DOHH2 (cell line): ENCODE results near the gene ZFAND3.

ENCODE experiments used
- EZH2phosphoT487 ChIP-seq: fragments of 200-600 bp; sonication (generic); IDR thresholded peaks from 2 replicates; pipeline ENCODE4 v1.6.1; 2017; ENCODE audit warnings: borderline replicate concordance, mild to moderate bottlenecking, antibody characterized with exemption, low read length, moderate library complexity, mixed read lengths
- TF ChIP-seq, protein P1 (sequence below): fragments of 200-600 bp; sonication (generic); IDR thresholded peaks from one replicate; pipeline ENCODE4 v1.5.1; 2014; ENCODE audit warnings: antibody characterized with exemption, mild to moderate bottlenecking, low read depth, low read length; ENCODE audit not compliant: poor library complexity, severe bottlenecking

DNA sequence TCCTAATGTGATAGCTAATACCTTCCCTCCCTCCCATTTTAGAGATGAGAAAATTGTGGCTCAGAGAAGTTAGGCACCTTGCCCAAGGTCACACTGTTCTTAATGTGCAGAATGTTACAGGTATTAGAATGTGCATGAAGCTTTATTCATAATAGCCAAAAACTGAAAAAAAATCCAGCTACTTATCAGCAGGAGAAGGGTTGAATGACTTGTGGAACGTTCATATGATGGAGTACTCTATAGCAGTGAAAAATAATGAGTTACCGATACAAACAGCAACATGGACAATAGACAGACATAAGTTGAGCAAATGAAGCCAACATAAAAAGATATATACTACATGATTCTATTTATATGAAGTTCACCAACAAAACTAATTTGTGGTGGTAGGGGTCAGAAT is 37.7 kb upstream of the ZFAND3 start:
- TF ChIP-seq, protein P1, sequence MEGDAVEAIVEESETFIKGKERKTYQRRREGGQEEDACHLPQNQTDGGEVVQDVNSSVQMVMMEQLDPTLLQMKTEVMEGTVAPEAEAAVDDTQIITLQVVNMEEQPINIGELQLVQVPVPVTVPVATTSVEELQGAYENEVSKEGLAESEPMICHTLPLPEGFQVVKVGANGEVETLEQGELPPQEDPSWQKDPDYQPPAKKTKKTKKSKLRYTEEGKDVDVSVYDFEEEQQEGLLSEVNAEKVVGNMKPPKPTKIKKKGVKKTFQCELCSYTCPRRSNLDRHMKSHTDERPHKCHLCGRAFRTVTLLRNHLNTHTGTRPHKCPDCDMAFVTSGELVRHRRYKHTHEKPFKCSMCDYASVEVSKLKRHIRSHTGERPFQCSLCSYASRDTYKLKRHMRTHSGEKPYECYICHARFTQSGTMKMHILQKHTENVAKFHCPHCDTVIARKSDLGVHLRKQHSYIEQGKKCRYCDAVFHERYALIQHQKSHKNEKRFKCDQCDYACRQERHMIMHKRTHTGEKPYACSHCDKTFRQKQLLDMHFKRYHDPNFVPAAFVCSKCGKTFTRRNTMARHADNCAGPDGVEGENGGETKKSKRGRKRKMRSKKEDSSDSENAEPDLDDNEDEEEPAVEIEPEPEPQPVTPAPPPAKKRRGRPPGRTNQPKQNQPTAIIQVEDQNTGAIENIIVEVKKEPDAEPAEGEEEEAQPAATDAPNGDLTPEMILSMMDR: no peak
- no peak for TF ChIP-seq EZH2phosphoT487
